ENCODE data around the gene ABCA13. TPM values are rescaled to one million over a fixed set of nuclear protein-coding genes. Genes with fewer than 3 reads are reported as not detected.

The ABCA13 gene
- polyA plus RNA-seq, 1 of the 3 experiments (the other 2 are of a cell fraction), result not detected

- DNase-seq, result no peak
- H4K20me1 ChIP-seq (ENCODE audit: insufficient read depth), result no peaks in the 10 kb centered on the region
- H3K27me3 ChIP-seq (ENCODE audit: insufficient read depth), result peaks cover 63% of the 10 kb centered on the region
- H3K9me2 ChIP-seq, result no peaks in the 10 kb centered on the region
- TF ChIP-seq MXI1 (IDR thresholded peaks at IDR 0.05; ENCODE audit: low read depth, low read length) (no peak), GABPA (IDR thresholded peaks at IDR 0.05; ENCODE audit: low read depth) (no peak), POLR2AphosphoS5 (IDR thresholded peaks at IDR 0.05; ENCODE audit: low read depth, low read length) (no peak), FOXJ3 (CRISPR knock-in tag; IDR thresholded peaks at IDR 0.05) (no peak), JUND (IDR thresholded peaks at IDR 0.05) (no peak), RCOR1 (IDR thresholded peaks at IDR 0.05; ENCODE audit: low read length) (no peak), EZH2phosphoT487 (IDR thresholded peaks at IDR 0.05; ENCODE audit: borderline replicate concordance, low read depth) (no peak), FOXM1 (IDR thresholded peaks at IDR 0.05; ENCODE audit: low read depth) (no peak), PBX3 (IDR thresholded peaks at IDR 0.05) (no peak), SIN3A (IDR thresholded peaks at IDR 0.05; ENCODE audit: borderline replicate concordance, low read depth, low read length) (no peak)
- TF ChIP-seq, protein P1, sequence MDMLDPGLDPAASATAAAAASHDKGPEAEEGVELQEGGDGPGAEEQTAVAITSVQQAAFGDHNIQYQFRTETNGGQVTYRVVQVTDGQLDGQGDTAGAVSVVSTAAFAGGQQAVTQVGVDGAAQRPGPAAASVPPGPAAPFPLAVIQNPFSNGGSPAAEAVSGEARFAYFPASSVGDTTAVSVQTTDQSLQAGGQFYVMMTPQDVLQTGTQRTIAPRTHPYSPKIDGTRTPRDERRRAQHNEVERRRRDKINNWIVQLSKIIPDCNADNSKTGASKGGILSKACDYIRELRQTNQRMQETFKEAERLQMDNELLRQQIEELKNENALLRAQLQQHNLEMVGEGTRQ (IDR thresholded peaks at IDR 0.05; ENCODE audit: borderline replicate concordance, low read depth, low read length), result no peak
- TF ChIP-seq, protein P2, sequence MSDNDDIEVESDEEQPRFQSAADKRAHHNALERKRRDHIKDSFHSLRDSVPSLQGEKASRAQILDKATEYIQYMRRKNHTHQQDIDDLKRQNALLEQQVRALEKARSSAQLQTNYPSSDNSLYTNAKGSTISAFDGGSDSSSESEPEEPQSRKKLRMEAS (IDR thresholded peaks at IDR 0.05; ENCODE audit: low read depth), result no peak
- TF ChIP-seq, protein P3, sequence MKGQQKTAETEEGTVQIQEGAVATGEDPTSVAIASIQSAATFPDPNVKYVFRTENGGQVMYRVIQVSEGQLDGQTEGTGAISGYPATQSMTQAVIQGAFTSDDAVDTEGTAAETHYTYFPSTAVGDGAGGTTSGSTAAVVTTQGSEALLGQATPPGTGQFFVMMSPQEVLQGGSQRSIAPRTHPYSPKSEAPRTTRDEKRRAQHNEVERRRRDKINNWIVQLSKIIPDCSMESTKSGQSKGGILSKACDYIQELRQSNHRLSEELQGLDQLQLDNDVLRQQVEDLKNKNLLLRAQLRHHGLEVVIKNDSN (IDR thresholded peaks at IDR 0.05; ENCODE audit: borderline replicate concordance, low read depth), result no peak
- TF ChIP-seq, protein P4, sequence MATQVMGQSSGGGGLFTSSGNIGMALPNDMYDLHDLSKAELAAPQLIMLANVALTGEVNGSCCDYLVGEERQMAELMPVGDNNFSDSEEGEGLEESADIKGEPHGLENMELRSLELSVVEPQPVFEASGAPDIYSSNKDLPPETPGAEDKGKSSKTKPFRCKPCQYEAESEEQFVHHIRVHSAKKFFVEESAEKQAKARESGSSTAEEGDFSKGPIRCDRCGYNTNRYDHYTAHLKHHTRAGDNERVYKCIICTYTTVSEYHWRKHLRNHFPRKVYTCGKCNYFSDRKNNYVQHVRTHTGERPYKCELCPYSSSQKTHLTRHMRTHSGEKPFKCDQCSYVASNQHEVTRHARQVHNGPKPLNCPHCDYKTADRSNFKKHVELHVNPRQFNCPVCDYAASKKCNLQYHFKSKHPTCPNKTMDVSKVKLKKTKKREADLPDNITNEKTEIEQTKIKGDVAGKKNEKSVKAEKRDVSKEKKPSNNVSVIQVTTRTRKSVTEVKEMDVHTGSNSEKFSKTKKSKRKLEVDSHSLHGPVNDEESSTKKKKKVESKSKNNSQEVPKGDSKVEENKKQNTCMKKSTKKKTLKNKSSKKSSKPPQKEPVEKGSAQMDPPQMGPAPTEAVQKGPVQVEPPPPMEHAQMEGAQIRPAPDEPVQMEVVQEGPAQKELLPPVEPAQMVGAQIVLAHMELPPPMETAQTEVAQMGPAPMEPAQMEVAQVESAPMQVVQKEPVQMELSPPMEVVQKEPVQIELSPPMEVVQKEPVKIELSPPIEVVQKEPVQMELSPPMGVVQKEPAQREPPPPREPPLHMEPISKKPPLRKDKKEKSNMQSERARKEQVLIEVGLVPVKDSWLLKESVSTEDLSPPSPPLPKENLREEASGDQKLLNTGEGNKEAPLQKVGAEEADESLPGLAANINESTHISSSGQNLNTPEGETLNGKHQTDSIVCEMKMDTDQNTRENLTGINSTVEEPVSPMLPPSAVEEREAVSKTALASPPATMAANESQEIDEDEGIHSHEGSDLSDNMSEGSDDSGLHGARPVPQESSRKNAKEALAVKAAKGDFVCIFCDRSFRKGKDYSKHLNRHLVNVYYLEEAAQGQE (IDR thresholded peaks at IDR 0.05; ENCODE audit: low read depth, low read length), result no peak
- H2AFZ ChIP-seq (ENCODE audit: low read depth), result no peak overlapping the region
- no peak overlapping the region for H3K4me3 ChIP-seq (ENCODE audit: low read depth in 2 of 2, low read length in 1 of 2)
- no peak overlapping the region for H3K27ac ChIP-seq (ENCODE audit: low read depth in 2 of 2, low read length in 1 of 2)
- H3K9ac ChIP-seq, result no peak overlapping the region
- no peaks in the 10 kb centered on the region for H3F3A ChIP-seq (replicated peaks; ENCODE audit: insufficient read depth)
- WGBS (ENCODE audit: low lambda C conversion rate), result 8% methylated on average over 3 of the region's 3 CpGs
- POLR2A ChIA-PET, result no interaction called here
- no peaks in the 10 kb centered on the region for H3K79me2 ChIP-seq (ENCODE audit: insufficient read depth)
- no peak overlapping the region for H3K4me2 ChIP-seq
- CTCF ChIA-PET, result interaction anchor here (1.0 to 1.4 kb wide), 2 partner anchors 10 to 15 kb away, joined by 3 to 5 read pairs; no protein-coding TSS in a partner anchor
- H3K9me3 ChIP-seq, result no peaks in the 10 kb centered on the region
- no peaks in the 10 kb centered on the region for H3K4me1 ChIP-seq (ENCODE audit: control insufficient read depth in 1 of 2, insufficient read depth in 2 of 2, low read depth in 1 of 2, low read length in 1 of 2)
- H3K36me3 ChIP-seq (replicated peaks in 1 of 2; ENCODE audit: control insufficient read depth in 1 of 2, insufficient read depth in 2 of 2, low read length in 1 of 2), result no peaks in the 10 kb centered on the region
Measured at GRCh38 chr7:48150086-48150485, 21.2 kb upstream of the ABCA13 start.
